ENCODE data around the gene RCAN3.
"Not testable (repeated sequence)": the region's sequence is repeated elsewhere in the genome, so short reads cannot be mapped to it uniquely, and the experiment has no call there.

RCAN3 gene

GRCh38 chr1:24459551-24460266, 42.9 kb upstream of the RCAN3 start:
- Histone ChIP-seq H3K4me3 (ENCODE audit: severe bottlenecking) (no peak overlapping the region), H3K9me3 (ENCODE audit: severe bottlenecking) (no peaks in the 10 kb centered on the region), H3K36me3 (ENCODE audit: low read depth) (peaks cover 47% of the 10 kb centered on the region), H3K4me1 (ENCODE audit: insufficient read depth, poor library complexity, severe bottlenecking) (no peaks in the 10 kb centered on the region), H3K27me3 (ENCODE audit: insufficient read depth, poor library complexity, severe bottlenecking) (no peaks in the 10 kb centered on the region), H3K27ac (ENCODE audit: poor library complexity, severe bottlenecking) (no peak overlapping the region)
- no peak for TF ChIP-seq CTCF (IDR thresholded peaks at IDR 0.05; ENCODE audit: poor library complexity, severe bottlenecking)
- DNase-seq (ENCODE audit: low spot score) (no peak), ATAC-seq (ENCODE audit: low read depth) (no peak)

DNA sequence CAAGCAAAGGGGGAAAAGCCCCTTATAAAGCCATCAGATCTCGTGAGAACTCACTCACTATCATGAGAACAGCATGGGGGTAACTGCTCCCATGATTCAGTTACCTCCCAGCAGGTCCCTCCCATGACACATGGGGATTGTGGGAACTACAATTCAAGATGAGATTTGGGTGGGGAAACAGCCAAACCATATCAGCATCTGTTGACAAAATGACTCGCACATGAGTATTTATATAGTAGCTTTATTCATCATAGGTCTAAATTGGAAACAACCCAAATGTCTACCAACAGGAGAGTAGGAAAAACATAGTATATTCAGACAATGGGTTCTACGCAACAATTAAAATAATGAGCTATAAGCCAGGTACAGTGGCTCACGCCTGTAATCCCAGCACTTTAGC, 40.5 kb upstream of the RCAN3 start:
- peak; percentile 45; the same call in 2 of the 3 replicates for ATAC-seq (ENCODE audit: low read depth)
- H3K4me3 ChIP-seq (ENCODE audit: severe bottlenecking); H3K4me1 ChIP-seq (ENCODE audit: insufficient read depth, poor library complexity, severe bottlenecking); H3K27ac ChIP-seq (ENCODE audit: poor library complexity, severe bottlenecking); H3K9me3 ChIP-seq (ENCODE audit: severe bottlenecking); DNase-seq (ENCODE audit: low spot score); H3K27me3 ChIP-seq (ENCODE audit: insufficient read depth, poor library complexity, severe bottlenecking): not testable (repeated sequence)
- H3K36me3 ChIP-seq (ENCODE audit: low read depth), result peaks cover 59% of the 10 kb centered on the region

DNA sequence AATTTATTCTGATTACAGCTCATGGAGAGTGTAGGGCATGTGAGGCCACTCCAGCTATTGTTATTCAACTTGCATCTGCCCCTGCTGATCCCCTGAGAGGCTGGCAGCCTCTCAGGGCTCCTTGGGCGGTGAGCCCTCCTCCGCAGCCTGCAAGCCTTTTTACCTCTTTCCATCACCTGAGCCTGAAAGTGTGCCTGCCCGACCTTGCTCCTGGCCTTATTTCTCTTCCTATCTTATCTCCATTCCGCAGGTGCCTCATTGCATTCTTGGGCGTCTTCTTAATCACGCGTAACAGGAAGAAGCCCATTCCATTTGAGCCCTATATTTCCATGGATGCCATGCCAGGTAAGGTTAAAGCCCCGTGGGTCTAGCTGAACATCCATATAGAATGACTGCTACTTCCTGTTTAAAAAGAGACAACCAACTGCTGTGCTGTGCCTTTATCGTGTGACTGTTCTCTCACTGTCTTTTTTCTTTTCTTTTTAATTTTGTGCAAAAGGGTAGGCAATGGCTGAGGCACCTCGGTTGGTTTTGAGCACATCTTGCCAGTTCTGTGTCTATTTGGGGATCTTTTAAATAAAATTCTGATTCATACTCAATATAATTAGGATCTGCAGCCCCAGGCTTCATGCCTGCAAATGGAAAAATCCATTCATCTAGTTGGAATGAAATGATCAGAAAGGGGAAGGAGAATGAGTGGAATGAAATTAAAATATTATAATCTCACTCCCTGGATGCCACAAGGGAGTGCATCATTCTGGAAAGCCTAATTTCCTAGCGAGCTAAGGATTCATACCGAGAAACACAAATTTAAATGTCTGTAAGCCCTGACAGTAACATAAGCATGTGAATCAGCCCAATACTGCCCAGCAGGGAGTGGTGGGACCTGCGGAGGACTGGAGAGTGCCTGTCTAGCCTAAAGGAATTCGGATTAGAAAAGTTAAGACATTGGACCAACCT, 38.6 kb upstream of the RCAN3 start:
- TF ChIP-seq CTCF (IDR thresholded peaks at IDR 0.05; ENCODE audit: poor library complexity, severe bottlenecking), result no peak
- H3K27ac ChIP-seq (ENCODE audit: poor library complexity, severe bottlenecking), result no peak overlapping the region
- H3K9me3 ChIP-seq (ENCODE audit: severe bottlenecking), result no peaks in the 10 kb centered on the region
- H3K4me3 ChIP-seq (ENCODE audit: severe bottlenecking), result no peak overlapping the region
- ATAC-seq (ENCODE audit: low read depth) (no peak), DNase-seq (ENCODE audit: low spot score) (no peak)
- no peaks in the 10 kb centered on the region for H3K4me1 ChIP-seq (ENCODE audit: insufficient read depth, poor library complexity, severe bottlenecking)
- H3K27me3 ChIP-seq (ENCODE audit: insufficient read depth, poor library complexity, severe bottlenecking), result no peaks in the 10 kb centered on the region
- H3K36me3 ChIP-seq (ENCODE audit: low read depth), result peaks cover 50% of the 10 kb centered on the region

DNA sequence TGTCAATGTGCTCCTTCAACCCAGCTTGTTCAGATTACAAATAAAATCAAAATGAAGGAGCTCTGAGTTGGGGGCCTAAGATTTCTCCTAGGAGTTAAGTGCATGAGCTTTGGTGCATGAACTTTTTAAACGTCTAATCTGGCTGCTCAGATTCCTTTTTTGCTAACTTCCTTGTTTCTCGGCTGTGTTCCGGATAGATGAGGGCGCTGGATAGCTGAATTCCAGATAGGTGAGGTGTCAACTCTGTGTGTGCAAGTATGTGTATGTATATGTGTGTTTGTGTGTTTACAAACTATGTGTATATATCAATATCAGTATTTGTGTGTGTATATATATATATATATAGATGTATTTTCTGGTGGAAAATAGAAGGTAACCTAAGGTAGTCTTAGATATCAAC, 37.5 kb upstream of the RCAN3 start:
- Histone ChIP-seq H3K9me3 (ENCODE audit: severe bottlenecking) (no peaks in the 10 kb centered on the region), H3K27ac (ENCODE audit: poor library complexity, severe bottlenecking) (no peak overlapping the region), H3K4me1 (ENCODE audit: insufficient read depth, poor library complexity, severe bottlenecking) (no peaks in the 10 kb centered on the region), H3K4me3 (ENCODE audit: severe bottlenecking) (no peak overlapping the region), H3K27me3 (ENCODE audit: insufficient read depth, poor library complexity, severe bottlenecking) (no peaks in the 10 kb centered on the region), H3K36me3 (ENCODE audit: low read depth) (peaks cover 40% of the 10 kb centered on the region)
- DNase-seq (ENCODE audit: low spot score) (no peak), ATAC-seq (ENCODE audit: low read depth) (no peak)
- no peak for TF ChIP-seq CTCF (IDR thresholded peaks at IDR 0.05; ENCODE audit: poor library complexity, severe bottlenecking)

DNA sequence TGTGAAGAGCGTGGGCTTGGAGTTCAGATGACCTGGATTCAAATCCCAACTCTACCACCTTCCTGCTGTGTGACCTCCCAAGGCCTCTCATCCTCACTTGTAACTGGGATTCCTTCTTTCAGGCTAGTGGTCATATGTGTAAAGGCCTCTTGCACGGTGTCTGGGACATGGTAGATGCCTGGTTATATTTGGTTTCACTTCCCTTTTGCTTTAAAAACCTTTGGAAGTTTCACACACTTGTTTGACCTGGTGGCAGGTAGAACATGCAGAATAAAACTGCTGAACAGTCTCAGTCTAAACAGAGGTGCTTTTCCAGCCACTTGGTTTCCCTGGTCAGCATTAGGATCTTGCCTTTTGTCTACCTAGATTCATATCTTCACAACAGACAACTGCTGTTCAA, 37.0 kb upstream of the RCAN3 start:
- Histone ChIP-seq H3K27ac (ENCODE audit: poor library complexity, severe bottlenecking) (no peak overlapping the region), H3K4me3 (ENCODE audit: severe bottlenecking) (no peak overlapping the region), H3K9me3 (ENCODE audit: severe bottlenecking) (no peaks in the 10 kb centered on the region), H3K27me3 (ENCODE audit: insufficient read depth, poor library complexity, severe bottlenecking) (no peaks in the 10 kb centered on the region), H3K4me1 (ENCODE audit: insufficient read depth, poor library complexity, severe bottlenecking) (no peaks in the 10 kb centered on the region), H3K36me3 (ENCODE audit: low read depth) (peaks cover 35% of the 10 kb centered on the region)
- ATAC-seq (ENCODE audit: low read depth) (no peak), DNase-seq (ENCODE audit: low spot score) (no peak)
- TF ChIP-seq CTCF (IDR thresholded peaks at IDR 0.05; ENCODE audit: poor library complexity, severe bottlenecking), result no peak

Data from RWPE2 (cell line).